H1 (cell line): ENCODE data around the gene TTBK2. TPM values are rescaled to one million over a fixed set of nuclear protein-coding genes. Genes with fewer than 3 reads are reported as not detected.

Experiments
- CTCF ChIA-PET: fragments of 300-600 bp; sonication (Branson Sonifier 250); formaldehyde crosslinking; loops from one replicate; lab custom pipeline; 2021; ENCODE audit not compliant: partially characterized antibody; lab: Charles Lee
- POLR2A ChIA-PET: fragments of 300-600 bp; sonication (Branson Sonifier 250); formaldehyde crosslinking; loops from one replicate; lab custom pipeline; 2021; ENCODE audit warnings: inconsistent platforms; ENCODE audit not compliant: partially characterized antibody; lab: Charles Lee
- DNase-seq, 2 experiments: peaks; one replicate each; pipeline versions ENCODE4 v3.0.0 to v3.0.0-alpha.2; 2010 to 2022; ENCODE audit warnings: low spot score in 2 of 2, low read depth in 1 of 2, mixed read lengths in 1 of 2
- FAIRE-seq: peaks from 2 replicates; lab custom pipeline; 2011; peaks lifted over from hg19 to GRCh38; lab: Jason Lieb, UNC
- H2AFZ ChIP-seq: 2 replicates; pipeline ENCODE4 v1.8.1; 2012; ENCODE audit warnings: low read length, inconsistent platforms
- H2AK5ac ChIP-seq: 2 replicates; pipeline ENCODE4 v1.6.1; 2013; ENCODE audit warnings: low read depth, low read length
- H2BK120ac ChIP-seq: replicated peaks from 2 replicates; pipeline ENCODE3; 2013; ENCODE audit warnings: low read depth, low read length, inconsistent platforms
- H2BK12ac ChIP-seq: 2 replicates; pipeline ENCODE4 v1.6.1; 2013; ENCODE audit warnings: low read depth, low read length
- H2BK15ac ChIP-seq: 2 replicates; pipeline ENCODE4 v1.6.1; 2013; ENCODE audit warnings: low read length
- H2BK20ac ChIP-seq: 2 replicates; pipeline ENCODE4 v1.6.1; 2013; ENCODE audit warnings: low read length
- H2BK5ac ChIP-seq: 2 replicates; pipeline ENCODE4 v1.6.1; 2013; ENCODE audit warnings: low read depth, low read length
- H3K14ac ChIP-seq: 2 replicates; pipeline ENCODE4 v1.6.1; 2013; ENCODE audit warnings: inconsistent platforms; ENCODE audit not compliant: insufficient read length
- H3K18ac ChIP-seq: 2 replicates; pipeline ENCODE4 v1.6.1; 2013; ENCODE audit warnings: low read length; ENCODE audit errors: extremely low read depth
- H3K23ac ChIP-seq: 2 replicates; pipeline ENCODE4 v1.6.1; 2013; ENCODE audit warnings: inconsistent platforms; ENCODE audit not compliant: insufficient read length
- H3K23me2 ChIP-seq: 2 replicates; pipeline ENCODE4 v1.6.1; 2013; ENCODE audit warnings: low read depth, low read length
- H3K27ac ChIP-seq: 2 replicates; pipeline ENCODE4 v1.6.1; 2011; ENCODE audit warnings: low read depth, low read length, inconsistent platforms
- H3K27me3 ChIP-seq, 4 experiments: replicated peaks in 1 of 4; 1 replicate in 1 of 4; 2 replicates in 3 of 4; pipeline versions ENCODE4 v1.6.1 to v1.8.1; 2011 to 2013; ENCODE audit warnings: low read length in 3 of 4, mild to moderate bottlenecking in 3 of 4, inconsistent platforms in 2 of 4, mixed read lengths in 2 of 4, moderate library complexity in 1 of 4; ENCODE audit not compliant: control insufficient read depth in 3 of 4, insufficient read depth in 3 of 4; ENCODE audit errors: extremely low read depth in 1 of 4
- H3K36me3 ChIP-seq, 4 experiments: 2 replicates each; pipeline versions ENCODE4 v1.6.1 to v1.8.1; 2011 to 2013; ENCODE audit warnings: mild to moderate bottlenecking in 4 of 4, low read length in 3 of 4, moderate library complexity in 2 of 4, control low read depth in 1 of 4, inconsistent platforms in 1 of 4; ENCODE audit not compliant: insufficient read depth in 4 of 4, control insufficient read depth in 2 of 4
- H3K4ac ChIP-seq: replicated peaks from 2 replicates; pipeline ENCODE3; 2013; ENCODE audit warnings: low read length, low read depth, mixed read lengths, inconsistent platforms; ENCODE audit not compliant: insufficient read length
- H3K4me1 ChIP-seq, 4 experiments: replicated peaks in 1 of 4; 1 replicate in 1 of 4; 2 replicates in 3 of 4; pipeline versions ENCODE4 v1.6.1 to v1.8.1; 2011 to 2013; ENCODE audit warnings: low read length in 3 of 4, inconsistent platforms in 2 of 4, mixed read lengths in 1 of 4; ENCODE audit not compliant: insufficient read depth in 4 of 4, control insufficient read depth in 3 of 4
- H3K4me2 ChIP-seq, 2 experiments: 2 replicates each; pipeline versions ENCODE4 v1.6.1 to v1.8.1; 2011 to 2013; ENCODE audit warnings: low read depth in 2 of 2, low read length in 2 of 2, control low read depth in 1 of 2, inconsistent platforms in 1 of 2, mild to moderate bottlenecking in 1 of 2; ENCODE audit not compliant: insufficient read depth in 1 of 2
- H3K4me3 ChIP-seq, 4 experiments: fragments of 200-600, 300-600 bp in 1 of 4; sonication (generic), shearing (Covaris generic), sonication (Bioruptor Twin) in 1 of 4; 2 replicates each; pipeline versions ENCODE4 v1.5.1 to v1.8.1; 2011 to 2016; ENCODE audit warnings: low read length in 4 of 4, low read depth in 3 of 4, control low read depth in 2 of 4, inconsistent platforms in 2 of 4, mild to moderate bottlenecking in 2 of 4, mixed read lengths in 1 of 4, moderate library complexity in 1 of 4; ENCODE audit not compliant: insufficient read depth in 2 of 4; ENCODE audit errors: extremely low read depth in 1 of 4
- H3K56ac ChIP-seq: replicated peaks from 2 replicates; pipeline ENCODE3; 2013; ENCODE audit warnings: low read depth, mild to moderate bottlenecking, mixed read lengths, low read length, inconsistent platforms; ENCODE audit not compliant: insufficient read length
- H3K79me1 ChIP-seq: 2 replicates; pipeline ENCODE4 v1.6.1; 2013; ENCODE audit warnings: low read depth, low read length, control low read depth
- H3K79me2 ChIP-seq, 2 experiments: 2 replicates each; pipeline versions ENCODE4 v1.6.1 to v1.8.1; 2012 to 2013; ENCODE audit warnings: low read length in 2 of 2, mild to moderate bottlenecking in 2 of 2, inconsistent platforms in 1 of 2; ENCODE audit not compliant: insufficient read depth in 2 of 2, control insufficient read depth in 1 of 2
- H3K9ac ChIP-seq, 4 experiments: replicated peaks in 1 of 4; 1 replicate in 1 of 4; 2 replicates in 3 of 4; pipeline versions ENCODE4 v1.6.1 to v1.8.1; 2011 to 2013; ENCODE audit warnings: low read depth in 3 of 4, low read length in 3 of 4, control low read depth in 2 of 4, mild to moderate bottlenecking in 2 of 4, moderate library complexity in 2 of 4, inconsistent platforms in 1 of 4; ENCODE audit errors: extremely low read depth in 1 of 4
- H3K9me3 ChIP-seq, 2 experiments: 2 replicates each; pipeline versions ENCODE4 v1.6.1 to v1.8.1; 2012 to 2013; ENCODE audit warnings: mild to moderate bottlenecking in 2 of 2, moderate library complexity in 2 of 2, control low read depth in 1 of 2, inconsistent platforms in 1 of 2, low read depth in 1 of 2, low read length in 1 of 2, mixed read lengths in 1 of 2; ENCODE audit not compliant: insufficient read depth in 2 of 2
- H4K20me1 ChIP-seq, 2 experiments: replicated peaks in 1 of 2; 2 replicates each; pipeline versions ENCODE3 to v1.8.1; 2011 to 2013; ENCODE audit warnings: inconsistent platforms in 2 of 2, low read length in 2 of 2, mild to moderate bottlenecking in 1 of 2; ENCODE audit not compliant: insufficient read depth in 2 of 2, control insufficient read depth in 1 of 2
- H4K5ac ChIP-seq: 2 replicates; pipeline ENCODE4 v1.6.1; 2013; ENCODE audit warnings: low read length, low read depth, mixed read lengths, inconsistent platforms; ENCODE audit not compliant: insufficient read length
- H4K8ac ChIP-seq: 2 replicates; pipeline ENCODE4 v1.8.0; 2013; ENCODE audit warnings: mild to moderate bottlenecking, moderate library complexity, low read length, inconsistent platforms; ENCODE audit not compliant: insufficient read depth; ENCODE audit errors: extremely low read depth
- H4K91ac ChIP-seq: replicated peaks from 2 replicates; pipeline ENCODE3; 2013; ENCODE audit warnings: low read length, mixed read lengths, inconsistent platforms; ENCODE audit not compliant: insufficient read length
- KDM5A ChIP-seq: fragments of 200-600 bp; IDR thresholded peaks from 2 replicates; pipeline ENCODE4 v1.7.1; 2012; ENCODE audit warnings: mild to moderate bottlenecking, low read length, inconsistent platforms, mixed read lengths
- RNF2 ChIP-seq: fragments of 200-900, 300-1000 bp; sonication (generic); IDR thresholded peaks from 2 replicates; pipeline ENCODE4 v1.7.1; 2016; ENCODE audit warnings: borderline replicate concordance, low read depth, mild to moderate bottlenecking, antibody characterized with exemption, low read length; ENCODE audit not compliant: poor library complexity, severe bottlenecking; ENCODE audit errors: missing control alignments
- WGBS, 2 experiments: shearing (Covaris generic) in 1 of 2; methylation state at CpG; one replicate each; pipeline versions ENCODE4 v1.1.6 to v1.1.7; 2013 to 2015; ENCODE audit warnings: low lambda C conversion rate in 2 of 2, mixed read lengths in 2 of 2, inconsistent platforms in 1 of 2, low coverage in 1 of 2, missing lambda C conversion rate in 1 of 2; ENCODE audit not compliant: insufficient replicate concordance in 2 of 2, insufficient coverage in 1 of 2, insufficient read length in 1 of 2; ENCODE audit errors: extremely low coverage in 1 of 2, missing lambda C conversion rate in 1 of 2; 5-methylcytosine and 5-hydroxymethylcytosine counted together
- polyA plus RNA-seq, 7 experiments: library from polyadenylated mRNA; depleted of rRNA in 3 of 7; stranded (reverse) in 5 of 7; unstranded in 2 of 7; fragments of >200 nt in 5 of 7; fragments of 200-250 nt in 2 of 7; gene quantifications; 1 replicate in 5 of 7; 2 replicates in 1 of 7; 4 replicates in 1 of 7; pipeline versions ENCODE4 v1.2.1 to v1.2.3, GENCODE V29; 2011 to 2013; ENCODE audit warnings: missing spikeins in 2 of 7, mixed read lengths in 2 of 7
- total RNA-seq: library from RNA; stranded (reverse); fragmentation: NEBNext Ultra II Directional; extraction: Animal tissue kit (Norgen Biotek cat#: 25700); gene quantifications from 2 replicates; pipeline ENCODE4 v1.2.1, GENCODE V29; 2021

The TTBK2 gene
- total and polyA plus RNA-seq, 2 of the 8 experiments (the other 6 are each of a cell fraction or from before 2014, with no cell fraction given) = 2.7 to 18.2 TPM

- Histone ChIP-seq H2BK120ac (no peak overlapping the region), H2AK5ac (no peak overlapping the region), H3K14ac (no peak overlapping the region), H2BK5ac (no peak overlapping the region), H3K27ac (no peak overlapping the region), H3K4me1 (no peaks in the 10 kb centered on the region), H3K4ac (no peak overlapping the region), H2BK12ac (no peak overlapping the region), H3K4me3 (no peak overlapping the region), H3K4me2 (no peak overlapping the region), H3K9me3 (no peaks in the 10 kb centered on the region), H3K23ac (no peak overlapping the region), H4K20me1 (no peaks in the 10 kb centered on the region), H3K56ac (no peak overlapping the region), H3K36me3 (no peaks in the 10 kb centered on the region), H4K91ac (no peak overlapping the region), H2AFZ (no peak overlapping the region), H3K23me2 (no peaks in the 10 kb centered on the region), H2BK20ac (no peak overlapping the region), H3K18ac (no peak overlapping the region), H4K8ac (no peak overlapping the region), H3K27me3 (peaks cover 0 to 1% (median 0%) of the 10 kb centered on the region in 4 experiments; a peak in 1 of 7 replicates), H3K79me1 (no peaks in the 10 kb centered on the region), H4K5ac (no peak overlapping the region), H2BK15ac (no peak overlapping the region), H3K9ac (no peak overlapping the region), H3K79me2 (no peaks in the 10 kb centered on the region)
- no peak for TF ChIP-seq KDM5A
- TF ChIP-seq RNF2 = no peak
- DNase-seq = no peak
- no peak for FAIRE-seq
- 75% methylated on average over 2 of the region's 2 CpGs; no CpG with 5 or more reads in 1 of the 2 experiments for WGBS, 2 experiments
- POLR2A ChIA-PET = no interaction called here
- CTCF ChIA-PET = interaction anchor here (0.6 kb wide), 1 partner anchor 80 kb away, joined by 3 read pairs; no protein-coding TSS in a partner anchor
Observed at GRCh38 chr15:42785569-42785968, 135.0 kb downstream of the TTBK2 start.
